GM19324 (cell line): Measurements from ENCODE around the gene PTGES.
"Not testable (repeated sequence)": the region's sequence is repeated elsewhere in the genome, so short reads cannot be mapped to it uniquely, and the experiment has no call there.

Source experiments
- ATAC-seq: cut with Tn5 transposase; IDR thresholded peaks from one replicate; pipeline ENCODE4 v1.9.1; 2021; ENCODE audit warnings: mild to moderate bottlenecking, moderate library complexity; ENCODE audit not compliant: unreplicated experiment, low FRiP score

PTGES gene, protein sequence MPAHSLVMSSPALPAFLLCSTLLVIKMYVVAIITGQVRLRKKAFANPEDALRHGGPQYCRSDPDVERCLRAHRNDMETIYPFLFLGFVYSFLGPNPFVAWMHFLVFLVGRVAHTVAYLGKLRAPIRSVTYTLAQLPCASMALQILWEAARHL

DNA sequence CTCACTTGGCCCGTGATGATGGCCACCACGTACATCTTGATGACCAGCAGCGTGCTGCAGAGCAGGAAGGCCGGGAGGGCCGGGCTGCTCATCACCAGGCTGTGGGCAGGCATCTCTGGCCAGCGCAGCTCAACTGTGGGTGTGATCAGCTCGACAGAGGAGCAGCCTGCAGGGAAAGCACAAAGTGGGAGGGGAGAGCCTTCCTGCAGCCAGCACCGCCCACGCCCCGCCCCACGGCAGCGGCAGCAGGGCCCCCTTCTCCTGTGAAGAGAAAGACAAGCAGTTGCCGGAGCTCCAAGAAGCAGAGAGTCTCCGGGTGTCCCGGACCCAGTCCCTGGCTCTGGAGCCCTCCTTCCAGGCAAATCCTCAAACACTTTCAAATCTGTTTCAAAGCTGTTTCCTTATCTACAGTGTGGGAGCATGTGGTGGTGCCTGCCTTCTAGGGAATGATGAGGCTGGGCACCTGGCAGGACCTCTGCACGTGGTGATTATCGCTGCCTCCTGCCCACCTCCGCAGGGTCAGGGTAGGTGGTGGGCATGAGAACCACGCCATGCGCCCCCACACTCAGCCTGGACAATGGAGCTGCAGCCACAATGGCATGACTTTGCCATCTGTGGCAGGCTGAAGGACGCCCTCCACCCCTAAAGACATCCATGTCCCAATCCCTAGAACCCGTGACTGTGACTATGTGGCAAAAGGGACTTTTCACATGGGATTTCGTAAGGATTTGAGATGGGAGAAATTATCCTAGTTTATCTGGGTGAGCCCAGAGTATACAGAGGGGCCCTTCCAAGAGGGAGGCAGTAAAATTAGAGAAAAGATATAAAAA lies at the start of gene PTGES:
Gene PTGES (minus strand): TSS at position 143 of the 830 bp plus-strand sequence. CDS start 30 bp downstream, at position 113.
- ATAC-seq = no peak

DNA sequence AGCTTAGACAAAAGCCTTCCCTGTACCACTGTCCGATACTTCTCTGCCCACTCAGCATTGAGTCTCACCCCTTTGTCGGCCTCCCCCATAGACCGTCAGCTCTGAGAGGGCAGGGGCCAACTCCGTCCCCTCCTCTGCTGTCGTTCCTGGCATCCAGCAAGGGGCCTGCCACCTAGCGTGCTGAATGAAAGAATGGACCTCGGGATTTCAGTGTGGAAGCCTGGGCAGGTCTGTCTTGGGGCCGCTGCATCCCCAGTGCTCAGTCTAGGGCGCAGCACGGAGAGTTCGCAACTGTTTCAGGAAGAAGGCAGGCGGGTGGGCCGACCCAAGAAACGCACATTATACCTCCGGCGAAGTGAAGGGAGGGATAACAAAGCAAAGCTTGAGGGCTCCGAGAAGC lies 48.7 kb upstream of the PTGES start:
- ATAC-seq = no peak

DNA sequence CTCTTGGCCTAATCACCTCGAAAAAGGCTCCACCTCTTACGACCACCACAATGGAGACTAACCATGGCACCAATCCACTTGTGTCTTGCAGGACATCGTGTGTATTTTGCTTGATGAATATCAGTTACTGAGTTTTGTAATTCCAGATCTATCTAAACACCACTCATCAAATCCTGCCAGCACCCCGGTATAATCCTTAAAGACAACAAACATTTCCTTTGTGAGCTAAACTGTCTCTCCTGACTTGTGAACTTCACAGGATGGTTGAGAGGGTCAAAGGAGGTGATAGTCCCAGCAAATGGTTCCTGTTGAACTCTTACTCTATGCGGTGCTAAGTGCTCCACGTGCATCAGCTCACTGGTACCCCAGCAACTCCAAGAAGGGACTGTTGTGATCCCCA lies 46.1 kb upstream of the PTGES start:
- ATAC-seq = no peak

DNA sequence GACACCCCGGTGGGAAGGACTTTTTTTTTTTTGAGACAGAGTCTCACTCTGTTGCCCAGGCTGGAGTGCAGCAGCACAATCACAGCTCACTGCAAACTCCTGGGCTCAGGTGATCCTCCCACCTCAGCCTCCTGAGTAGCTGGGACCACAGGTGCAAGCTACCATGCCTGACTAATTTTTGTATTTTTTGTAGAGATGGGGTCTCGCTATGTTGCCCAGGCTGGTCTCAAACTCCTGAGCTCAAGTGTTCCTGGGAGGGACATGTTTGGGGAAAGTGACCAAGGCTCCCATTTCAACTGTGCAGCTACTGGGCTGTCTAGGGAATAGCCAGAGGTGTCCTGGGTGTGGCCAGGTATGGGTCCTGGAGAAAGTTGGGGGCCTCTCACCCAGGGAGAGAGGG lies 43.2 kb upstream of the PTGES start:
- ATAC-seq = not testable (repeated sequence)

DNA sequence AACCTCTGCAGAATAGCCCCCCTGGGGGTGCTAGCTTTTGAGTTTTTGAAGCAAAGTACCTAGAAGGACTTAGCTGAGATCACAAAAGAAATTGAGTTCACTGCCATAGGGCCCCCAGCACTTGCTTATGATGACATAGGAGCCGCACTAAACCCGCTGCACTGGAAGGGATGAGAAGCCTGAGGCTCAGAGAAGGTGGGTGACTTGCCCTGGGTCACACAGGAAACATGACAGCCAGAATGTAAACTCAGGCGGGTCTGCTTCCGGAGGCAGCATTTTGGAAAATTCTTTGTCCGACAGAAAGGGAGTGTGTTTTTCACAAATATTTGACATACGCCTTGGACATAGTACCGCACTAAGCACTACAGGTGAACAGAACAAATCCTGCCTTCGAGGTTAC lies 41.7 kb upstream of the PTGES start:
- no peak for ATAC-seq

DNA sequence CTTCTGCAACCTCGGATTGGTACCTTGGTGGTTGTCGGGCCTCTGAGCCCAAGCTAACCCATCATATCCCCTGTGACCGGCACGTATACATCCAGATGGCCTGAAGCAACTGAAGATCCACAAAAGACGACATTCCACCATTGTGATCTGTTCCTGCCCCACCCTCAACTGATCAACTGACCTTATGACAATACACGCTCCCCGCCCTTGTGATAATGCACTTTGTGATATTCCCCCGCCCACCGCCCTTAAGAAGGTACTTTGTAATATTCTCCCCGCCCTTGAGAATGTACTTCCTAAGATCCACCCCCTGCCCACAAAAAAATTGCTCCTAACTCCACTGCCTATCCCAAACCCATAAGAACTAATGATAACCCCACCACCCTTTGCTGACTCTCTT lies 33.6 kb upstream of the PTGES start:
- no peak for ATAC-seq

DNA sequence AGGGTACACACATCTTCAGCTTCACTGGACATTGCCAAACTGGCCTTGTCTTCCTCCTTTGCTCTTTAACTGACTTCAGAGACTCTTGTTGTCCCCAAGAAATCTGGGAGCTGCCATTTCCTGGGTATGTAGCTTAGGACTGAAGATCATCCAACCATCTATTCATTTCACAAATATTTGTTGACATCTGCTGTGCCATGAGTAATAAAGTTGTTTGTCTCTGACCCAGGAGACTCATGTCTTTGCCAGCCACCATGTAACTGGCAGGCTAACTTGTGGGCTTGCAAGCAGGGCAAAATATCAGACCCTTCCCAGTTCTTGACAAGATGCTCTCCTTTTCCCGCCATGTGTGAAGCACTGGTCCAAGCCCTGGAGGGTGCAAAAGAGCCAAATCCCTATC lies 33.0 kb upstream of the PTGES start:
- ATAC-seq = no peak

DNA sequence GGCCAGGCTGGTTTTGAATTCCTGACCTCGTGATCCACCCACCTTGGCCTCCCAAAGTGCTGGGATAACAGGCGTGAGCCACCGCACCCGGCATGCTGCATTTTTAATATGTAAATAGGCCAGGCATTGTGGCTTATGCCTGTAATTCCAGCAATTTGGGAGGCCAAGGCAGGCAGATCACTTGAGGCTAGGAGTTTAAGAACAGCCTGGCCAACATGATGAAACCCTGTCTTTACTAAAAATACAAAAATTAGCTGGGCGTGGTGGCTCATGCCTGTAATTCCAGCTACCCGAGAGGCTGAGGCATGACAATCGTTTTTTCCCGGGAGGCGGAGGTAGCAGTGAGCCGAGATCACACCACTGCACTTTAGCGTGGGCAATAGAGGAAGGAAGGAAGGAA lies 32.1 kb upstream of the PTGES start:
- ATAC-seq = not testable (repeated sequence)

DNA sequence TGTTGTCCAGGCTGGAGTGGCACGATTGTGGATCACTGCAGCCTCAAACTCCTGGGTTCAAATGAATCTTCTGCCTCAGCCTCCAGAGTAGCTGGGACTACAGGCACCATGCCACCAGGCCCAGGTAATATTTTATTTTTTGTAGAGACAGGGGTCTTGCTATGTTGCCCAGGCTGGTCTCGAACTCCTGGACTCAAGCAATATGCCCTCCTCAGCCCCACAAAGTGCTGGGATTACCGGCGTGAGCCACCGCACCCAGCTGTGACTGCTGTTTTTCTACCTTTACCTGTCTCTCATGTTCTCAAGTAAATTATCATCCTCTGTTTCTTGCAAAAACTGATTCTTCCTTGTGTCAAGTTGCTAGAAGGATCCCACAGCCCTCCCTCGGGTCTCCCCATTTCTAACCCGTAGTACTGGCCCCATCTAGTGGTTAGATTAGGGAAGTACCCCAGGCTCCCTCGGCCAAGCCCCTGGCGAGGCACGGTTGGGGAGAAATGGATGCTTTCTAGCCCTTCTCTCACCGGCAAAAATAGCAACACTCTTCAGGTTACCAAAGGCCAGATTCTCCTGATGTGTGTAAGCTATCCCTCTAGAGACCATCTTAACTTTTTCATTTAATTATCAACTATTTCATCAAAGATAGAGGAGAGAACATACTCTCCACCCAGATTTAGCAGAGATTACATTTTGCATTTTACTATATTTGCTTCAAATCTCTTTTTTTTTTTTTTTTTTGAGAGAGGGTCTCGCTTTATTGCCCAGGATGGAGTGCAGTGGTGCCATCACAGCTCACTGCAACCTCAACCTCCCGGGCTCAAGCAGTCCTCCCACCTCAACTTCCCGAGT lies 30.9 kb upstream of the PTGES start:
- no peak for ATAC-seq

DNA sequence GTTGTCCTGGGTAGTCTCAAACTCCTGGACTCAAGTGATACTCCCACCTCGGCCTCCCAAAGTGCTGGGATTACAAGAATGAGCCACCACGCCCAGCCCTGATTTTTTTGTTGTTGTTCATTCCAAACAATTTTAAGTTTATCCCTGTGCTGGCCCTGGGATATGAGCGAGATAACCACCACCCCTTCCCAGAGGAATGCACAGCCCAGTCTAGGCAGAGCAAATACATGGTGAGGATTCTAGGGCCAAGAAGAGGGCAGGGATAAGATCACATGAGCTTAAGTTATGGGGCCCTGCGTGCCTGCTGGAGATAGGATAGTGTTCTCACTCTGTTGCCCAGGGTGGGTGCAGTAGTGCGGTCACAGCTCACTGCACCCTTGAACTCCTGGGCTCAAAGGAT lies 29.1 kb upstream of the PTGES start:
- no peak for ATAC-seq

DNA sequence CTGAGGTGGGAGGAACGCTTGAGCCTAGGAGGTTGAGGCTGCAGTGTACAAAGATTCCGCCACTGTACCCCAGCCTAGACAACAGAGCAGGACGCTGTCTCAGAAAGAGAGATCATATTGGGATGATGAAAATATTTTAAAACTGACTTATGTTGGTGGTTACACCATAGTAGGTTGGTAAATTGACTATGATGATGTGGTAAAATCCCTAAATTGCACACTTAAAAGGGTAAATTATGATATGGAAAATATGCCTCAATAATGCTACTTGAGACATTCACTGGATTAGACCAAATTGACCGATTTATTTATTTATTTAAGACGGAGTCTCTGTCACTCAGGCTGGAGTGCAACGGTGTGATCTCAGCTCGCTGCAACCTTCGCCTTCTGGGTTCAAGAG lies 28.3 kb upstream of the PTGES start:
- ATAC-seq = no peak

DNA sequence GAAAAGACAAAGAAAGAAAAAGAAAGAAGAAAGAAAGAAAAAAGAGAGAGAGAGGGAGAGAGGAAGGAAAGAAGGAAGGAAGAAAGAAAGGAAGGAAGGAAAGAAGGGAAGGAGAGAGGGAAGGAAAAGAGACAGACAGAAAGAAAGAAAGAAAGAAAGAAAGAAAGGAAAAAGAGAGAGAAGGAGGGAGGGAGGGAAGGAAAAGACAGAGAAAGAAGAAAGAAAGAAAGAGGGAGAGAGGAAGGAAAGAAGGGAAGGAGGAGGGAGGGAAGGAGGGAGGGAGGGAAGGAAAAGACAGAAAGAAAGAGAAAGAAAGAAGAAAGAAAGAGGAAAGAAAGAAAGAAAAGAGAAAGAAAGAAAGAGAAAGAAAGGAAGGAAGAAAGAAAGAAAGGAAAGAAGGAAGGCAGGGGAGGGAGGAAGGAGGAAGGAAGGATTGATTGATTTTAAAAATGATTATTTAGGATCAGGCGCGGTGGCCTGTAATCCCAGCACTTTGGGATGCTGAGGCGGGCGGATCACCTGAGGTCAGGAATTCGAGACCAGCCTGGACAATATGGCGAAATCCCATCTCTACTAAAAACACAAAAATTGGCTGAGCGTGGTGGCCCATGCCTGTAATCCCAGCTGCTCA lies 26.8 kb upstream of the PTGES start:
- ATAC-seq = no peak

DNA sequence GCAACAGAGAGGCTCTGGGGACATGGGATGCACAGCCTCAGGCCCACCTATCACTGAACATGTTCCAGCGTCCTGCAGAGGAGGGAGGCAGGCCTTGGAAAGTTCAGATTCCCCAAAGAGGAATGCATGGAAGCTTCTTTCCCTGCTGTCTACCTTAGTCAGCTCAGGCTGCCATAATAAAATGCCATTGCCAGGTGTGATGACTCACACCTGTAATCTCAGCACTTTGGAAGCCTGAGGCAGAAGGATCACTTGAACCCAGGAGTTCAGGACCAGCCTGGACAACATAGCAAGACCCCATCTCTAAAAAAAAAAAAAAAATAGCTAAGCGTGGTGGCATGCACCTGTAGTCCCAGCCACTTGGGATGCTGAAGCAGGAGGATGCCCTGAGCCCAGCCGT lies 25.6 kb upstream of the PTGES start:
- ATAC-seq = no peak

DNA sequence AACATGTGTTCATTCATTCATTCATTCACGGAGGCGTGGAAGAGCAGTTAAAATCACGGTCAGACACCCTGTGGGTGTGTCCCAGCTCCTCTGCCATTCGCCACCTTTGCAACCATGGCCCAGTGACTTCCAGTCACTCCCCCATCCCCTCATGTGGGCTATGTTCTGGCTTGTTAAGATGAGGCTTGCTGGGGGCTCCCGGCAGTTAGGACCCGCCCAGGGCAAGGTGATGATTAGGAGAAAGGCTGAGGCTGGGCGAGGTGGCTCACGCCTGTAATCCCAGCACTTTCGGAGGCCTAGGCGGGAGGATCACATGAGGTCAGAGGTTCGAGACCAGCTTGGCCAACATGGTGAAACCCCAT lies 24.9 kb upstream of the PTGES start:
- no peak for ATAC-seq

DNA sequence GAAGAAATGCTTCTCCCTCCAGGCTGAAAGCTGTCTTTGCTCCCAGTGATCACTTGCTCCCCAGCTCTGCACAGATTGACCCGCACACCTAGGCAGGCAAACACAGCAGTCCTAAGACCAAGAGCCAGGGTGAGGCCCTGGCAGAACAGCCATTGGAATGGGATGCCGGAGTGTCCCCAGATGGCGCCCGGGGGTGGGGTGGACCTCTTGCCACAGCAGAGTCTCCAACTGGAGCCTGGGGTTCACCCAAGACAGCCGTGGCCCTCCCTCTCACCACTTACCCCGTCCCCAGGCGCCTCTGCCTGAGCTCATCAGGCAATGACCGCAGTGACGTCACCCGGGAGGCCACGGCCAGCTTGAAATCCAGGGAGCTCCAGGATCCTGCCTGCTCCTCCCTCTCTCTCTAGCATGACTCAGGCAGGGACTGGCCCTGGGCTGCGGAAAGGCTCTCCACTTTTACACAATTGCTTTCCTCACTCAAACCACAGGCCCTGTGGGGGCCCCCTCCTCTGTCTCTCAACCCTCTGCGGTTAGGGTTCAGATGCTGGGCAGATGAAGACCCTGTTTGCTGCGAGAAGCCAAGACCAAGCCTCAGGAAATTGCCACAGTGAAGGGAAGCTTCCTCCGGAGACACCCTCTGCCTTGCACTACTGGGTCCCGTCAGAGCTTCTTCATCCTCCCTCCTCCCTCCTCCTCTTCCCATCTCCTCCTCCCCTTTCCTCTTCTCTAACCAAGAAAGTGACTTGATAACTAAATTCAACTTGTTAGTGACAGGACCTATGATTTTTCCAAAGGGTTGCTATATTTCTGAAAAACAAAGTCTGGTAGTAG lies 24.3 kb upstream of the PTGES start:
- no peak for ATAC-seq

DNA sequence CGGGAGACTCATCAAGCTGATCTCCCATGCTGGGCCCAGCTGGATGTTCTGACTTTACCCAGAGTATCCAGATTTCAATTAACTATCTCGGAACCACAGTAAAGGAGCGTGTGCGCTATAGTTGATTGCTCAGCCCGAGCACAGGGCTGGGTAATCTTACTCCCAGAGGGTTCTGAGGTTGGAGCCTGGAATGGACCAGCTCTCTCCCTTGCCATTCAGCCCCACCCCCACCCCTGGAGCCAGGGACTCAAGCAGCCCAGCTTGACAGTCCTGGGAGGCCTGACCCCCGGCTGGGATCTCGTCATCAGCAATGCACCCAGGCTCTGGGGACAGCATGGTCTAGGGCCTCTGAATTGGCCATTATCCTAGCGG lies 23.7 kb upstream of the PTGES start:
- no peak for ATAC-seq

DNA sequence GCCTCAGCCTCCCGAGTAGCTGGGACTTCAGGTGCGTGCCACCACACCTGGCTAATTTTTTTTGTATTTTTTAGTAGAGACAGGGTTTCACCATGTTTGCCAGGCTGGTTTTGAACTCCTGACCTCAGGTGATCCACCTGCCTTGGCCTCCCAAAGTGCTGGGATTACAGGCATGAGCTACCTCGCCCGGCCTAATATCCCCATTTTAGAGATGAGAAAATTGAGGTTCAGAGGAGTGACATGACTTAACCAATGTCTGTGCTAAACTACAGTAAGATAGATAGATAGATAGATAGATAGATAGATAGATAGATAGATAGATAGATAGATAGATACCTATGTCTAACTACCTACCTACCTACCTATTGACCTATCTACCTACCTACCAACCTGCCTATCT lies 23.3 kb upstream of the PTGES start:
- not testable (repeated sequence) for ATAC-seq

DNA sequence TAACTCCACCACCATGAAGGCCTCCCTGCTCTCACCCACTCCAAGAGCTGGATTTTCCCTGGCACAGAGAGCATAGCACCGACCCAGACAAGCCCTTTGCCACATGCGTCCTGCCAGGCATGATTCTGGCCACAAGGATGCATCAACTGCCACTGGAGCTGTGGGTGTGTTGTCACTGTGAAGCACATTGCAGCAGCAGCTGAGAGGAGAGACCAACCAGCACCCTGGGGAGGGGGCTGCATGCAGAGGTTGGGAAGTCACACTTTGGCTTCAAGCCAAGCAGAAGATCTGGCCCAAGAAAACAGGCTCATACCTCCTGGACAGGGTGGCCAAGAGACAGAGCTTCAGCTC lies 22.6 kb upstream of the PTGES start:
- ATAC-seq = no peak

DNA sequence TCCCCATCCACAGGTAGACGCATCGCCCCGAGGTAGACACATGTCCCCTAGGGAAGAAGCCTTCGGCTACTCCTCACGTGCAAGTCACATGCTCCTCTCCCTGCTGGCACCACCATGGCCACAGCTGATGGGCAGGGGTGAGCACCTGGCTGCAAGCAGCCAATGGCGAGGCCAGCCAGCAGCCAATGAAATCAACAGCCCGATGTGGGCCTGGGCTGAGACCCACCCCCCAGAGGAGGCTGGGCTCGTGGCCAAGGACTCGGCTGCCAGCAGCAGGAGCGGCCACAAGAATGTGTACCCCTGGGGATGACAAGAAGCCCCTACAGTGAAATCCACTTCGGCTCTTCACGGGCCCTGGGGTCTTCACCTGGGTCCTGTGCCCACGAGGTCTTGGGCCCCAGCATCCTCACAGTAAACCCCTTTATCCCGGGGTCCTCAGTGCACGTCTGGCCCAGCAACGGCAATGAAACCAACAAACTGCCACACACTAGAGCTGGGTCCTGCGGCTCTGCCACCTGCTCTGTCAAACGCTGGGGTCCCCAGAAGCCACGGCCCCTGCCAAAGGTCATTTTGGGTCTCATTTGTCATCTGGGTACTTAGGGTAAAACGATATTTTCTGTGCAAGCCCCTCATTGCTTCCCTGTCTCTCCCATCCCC lies 22.1 kb upstream of the PTGES start:
- no peak for ATAC-seq
